Stimulated activated naive B cell treated with anti-CD40 and anti-IgM and Interleukin-4, amounts not matched to agents 10 μg/mL and 1 μg/mL and 100 μg/mL, for 72 hours (primary cell): ENCODE results near the gene C8G.

Experiments
- ATAC-seq, 2 donors: fragments of 150-1000 bp; cut with Tn5 transposase; replicated peaks; 2 replicates each; pipeline ENCODE4 v1.10.0; 2021; ENCODE audit warnings: moderate library complexity in 1 of 2
- DNase-seq: peaks from one replicate; pipeline ENCODE4 v3.0.0; 2021
- H3K27ac Mint-ChIP-seq: one replicate; pipeline ENCODE4 v1.8.0; 2022; ENCODE audit warnings: mild to moderate bottlenecking, mixed read lengths
- H3K27me3 Mint-ChIP-seq, 2 donors: one replicate each; pipeline ENCODE4 v1.8.0; 2022; ENCODE audit warnings: mixed read lengths in 2 of 2
- H3K36me3 Mint-ChIP-seq, 2 donors: one replicate each; pipeline ENCODE4 v1.8.0; 2022; ENCODE audit warnings: mixed read lengths in 2 of 2, mild to moderate bottlenecking in 1 of 2
- H3K4me1 Mint-ChIP-seq, 2 donors: one replicate each; pipeline ENCODE4 v1.8.0; 2022; ENCODE audit warnings: mixed read lengths in 2 of 2, mild to moderate bottlenecking in 1 of 2
- H3K4me3 Mint-ChIP-seq, 2 donors: one replicate each; pipeline ENCODE4 v1.8.0; 2022; ENCODE audit warnings: mild to moderate bottlenecking in 2 of 2, mixed read lengths in 2 of 2, moderate library complexity in 1 of 2
- H3K9me3 Mint-ChIP-seq, 2 donors: one replicate each; pipeline ENCODE4 v1.8.0; 2022; ENCODE audit warnings: mixed read lengths in 2 of 2, mild to moderate bottlenecking in 1 of 2

Gene C8G

GRCh38 chr9:136969150-136969549 is 24.1 kb downstream of the C8G start:
- peaks cover 18 to 30% of the 10 kb centered on the region in 2 donors for H3K27me3 Mint-ChIP-seq
- DNase-seq: no peak
- peaks cover 8 to 11% of the 10 kb centered on the region in 2 donors for H3K4me1 Mint-ChIP-seq
- no peaks in the 10 kb centered on the region for H3K9me3 Mint-ChIP-seq
- ATAC-seq: no peak
- H3K36me3 Mint-ChIP-seq: no peaks in the 10 kb centered on the region
- no peak overlapping the region for H3K4me3 Mint-ChIP-seq
- H3K27ac Mint-ChIP-seq: no peak overlapping the region

GRCh38 chr9:136969774-136970173 is 24.7 kb downstream of the C8G start:
- H3K9me3 Mint-ChIP-seq: no peaks in the 10 kb centered on the region
- H3K36me3 Mint-ChIP-seq: no peaks in the 10 kb centered on the region
- no peak overlapping the region for H3K4me3 Mint-ChIP-seq
- peaks cover 18 to 32% of the 10 kb centered on the region in 2 donors for H3K27me3 Mint-ChIP-seq
- ATAC-seq: no peak
- no peak for DNase-seq
- peaks cover 8 to 11% of the 10 kb centered on the region in 2 donors for H3K4me1 Mint-ChIP-seq
- H3K27ac Mint-ChIP-seq: peak overlapping the region; percentile 47

- Mint-ChIP-seq H3K4me3 (no peak overlapping the region), H3K9me3 (no peaks in the 10 kb centered on the region), H3K4me1 (peaks cover 8 to 11% of the 10 kb centered on the region in 2 donors), H3K27ac (no peak overlapping the region), H3K36me3 (no peaks in the 10 kb centered on the region), H3K27me3 (peaks cover 18 to 37% of the 10 kb centered on the region in 2 donors)
- ATAC-seq: no peak
- DNase-seq: no peak
Observed at GRCh38 chr9:136970361-136970760, 25.3 kb downstream of the C8G start.

DNA sequence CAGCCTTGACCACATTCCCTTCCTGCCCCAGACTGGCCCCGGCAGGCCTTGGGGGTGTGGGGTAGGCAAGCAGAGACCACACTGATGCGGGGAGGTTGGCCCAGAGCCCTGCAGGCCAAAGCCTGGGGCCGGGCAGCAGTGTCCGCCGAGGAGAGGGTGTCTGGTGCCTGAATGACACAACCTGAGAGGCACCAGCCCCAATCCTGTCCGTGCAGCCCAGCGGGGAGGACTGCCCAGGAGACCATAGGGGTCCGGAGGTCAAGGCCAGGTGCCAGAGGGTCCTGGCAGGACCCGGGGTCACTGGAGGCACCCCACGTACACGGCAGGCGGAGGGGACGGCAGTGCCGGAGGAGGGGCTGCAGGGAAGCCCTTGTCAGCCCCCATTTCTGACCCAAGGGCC is 26.7 kb downstream of the C8G start:
- Mint-ChIP-seq H3K4me1 (peaks cover 0 to 3% of the 10 kb centered on the region in 2 donors), H3K36me3 (no peaks in the 10 kb centered on the region), H3K9me3 (no peaks in the 10 kb centered on the region), H3K27me3 (peaks cover 19 to 43% of the 10 kb centered on the region in 2 donors), H3K4me3 (no peak overlapping the region), H3K27ac (no peak overlapping the region)
- no peak for ATAC-seq
- no peak for DNase-seq

DNA sequence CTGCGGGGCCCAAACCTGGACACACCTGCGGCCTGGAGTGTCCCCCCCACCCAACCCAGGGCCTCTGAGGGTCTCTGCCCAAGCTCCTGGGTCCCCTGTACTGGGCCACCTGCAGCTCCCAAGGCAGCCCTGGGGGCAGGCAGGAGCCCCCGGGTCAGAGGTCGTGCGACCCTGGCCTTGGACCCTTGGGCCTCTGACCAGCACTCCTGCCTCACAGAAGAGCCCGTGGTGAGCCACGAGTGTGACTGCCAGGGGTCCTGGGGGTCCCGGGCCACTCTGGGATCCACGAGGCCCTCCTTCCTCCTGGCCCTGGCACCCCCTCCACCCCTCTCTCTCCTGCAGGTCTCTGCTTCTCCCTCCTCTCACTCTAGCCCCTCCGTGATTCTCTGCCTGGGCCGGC is 27.3 kb downstream of the C8G start:
- peaks cover 20 to 49% of the 10 kb centered on the region in 2 donors for H3K27me3 Mint-ChIP-seq
- no peaks in the 10 kb centered on the region for H3K9me3 Mint-ChIP-seq
- no peak overlapping the region for H3K27ac Mint-ChIP-seq
- H3K4me3 Mint-ChIP-seq: no peak overlapping the region
- no peak for DNase-seq
- no peak for ATAC-seq
- no peaks in the 10 kb centered on the region for H3K36me3 Mint-ChIP-seq
- H3K4me1 Mint-ChIP-seq: peaks cover 0 to 3% of the 10 kb centered on the region in 2 donors

- Mint-ChIP-seq H3K4me3 (no peak overlapping the region), H3K4me1 (peaks cover 0 to 5% of the 10 kb centered on the region in 2 donors), H3K36me3 (no peaks in the 10 kb centered on the region), H3K27me3 (peaks cover 23 to 53% of the 10 kb centered on the region in 2 donors), H3K9me3 (no peaks in the 10 kb centered on the region), H3K27ac (no peak overlapping the region)
- no peak for DNase-seq
- ATAC-seq: no peak
Observed at GRCh38 chr9:136972743-136973142, 27.7 kb downstream of the C8G start.

- Mint-ChIP-seq H3K27ac (no peak overlapping the region), H3K9me3 (no peaks in the 10 kb centered on the region), H3K36me3 (no peaks in the 10 kb centered on the region), H3K4me3 (no peak overlapping the region), H3K4me1 (peaks cover 0 to 5% of the 10 kb centered on the region in 2 donors), H3K27me3 (peaks cover 23 to 50% of the 10 kb centered on the region in 2 donors)
- DNase-seq: no peak
- no peak for ATAC-seq
Observed at GRCh38 chr9:136973618-136974617, 28.9 kb downstream of the C8G start.

DNA sequence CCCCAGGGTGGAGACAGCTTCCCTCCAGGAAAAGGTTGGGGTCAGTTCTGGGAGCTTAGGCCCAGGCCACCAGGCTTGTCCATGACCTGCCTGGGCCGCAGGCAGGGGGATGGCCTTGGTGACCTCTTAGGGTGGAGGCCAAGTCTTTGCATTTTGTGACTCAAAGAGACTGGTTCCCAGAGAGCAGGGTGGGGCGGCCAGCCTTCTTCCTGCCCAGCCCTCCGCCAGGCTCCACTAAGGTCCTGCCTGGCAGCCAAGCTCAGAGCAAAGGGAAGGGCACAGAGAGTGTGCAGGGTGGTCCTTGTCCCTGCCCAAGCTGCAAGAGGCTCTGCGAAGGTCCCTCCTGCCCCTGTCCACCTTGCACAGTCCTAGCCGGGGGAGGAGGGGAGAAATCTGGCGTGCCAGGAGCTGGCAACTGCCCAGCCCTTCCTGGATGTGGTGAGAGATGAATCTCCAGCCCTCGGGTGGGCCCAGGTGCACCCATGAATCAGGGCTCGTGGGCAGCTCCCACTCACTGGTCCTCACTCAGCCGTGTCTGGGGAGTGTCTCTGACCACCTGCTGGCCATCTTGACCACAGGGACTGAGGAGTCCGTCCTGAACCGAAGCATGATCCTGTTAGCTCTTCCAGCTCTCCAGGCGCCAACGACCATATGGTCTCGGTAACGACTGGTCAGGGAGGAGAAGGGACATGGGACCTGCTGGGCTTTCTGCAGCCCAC is 29.9 kb downstream of the C8G start:
- Mint-ChIP-seq H3K9me3 (no peaks in the 10 kb centered on the region), H3K27me3 (peaks cover 20 to 52% of the 10 kb centered on the region in 2 donors), H3K4me3 (no peak overlapping the region), H3K4me1 (peaks cover 0 to 5% of the 10 kb centered on the region in 2 donors), H3K27ac (no peak overlapping the region), H3K36me3 (no peaks in the 10 kb centered on the region)
- ATAC-seq (no peak), DNase-seq (no peak)

DNA sequence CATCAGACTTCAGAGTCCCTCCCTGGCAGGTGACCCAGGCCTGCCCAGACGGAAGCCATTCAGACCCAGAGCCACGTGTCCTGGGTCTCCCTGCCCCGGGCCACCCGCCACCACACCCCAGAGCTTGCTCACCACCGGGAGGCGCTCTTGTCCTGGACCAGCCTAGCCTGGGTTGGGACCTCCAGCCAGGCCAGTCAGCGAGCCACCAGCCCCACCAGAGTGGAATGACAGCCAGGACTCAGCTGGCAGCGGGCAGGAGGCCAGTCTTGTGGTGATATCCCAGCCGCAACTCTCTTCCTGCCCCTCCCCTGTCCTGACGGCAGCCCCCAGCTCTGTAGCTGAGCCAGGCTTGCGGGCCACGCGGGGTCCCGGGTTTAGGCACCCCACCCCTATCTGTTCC is 30.6 kb downstream of the C8G start:
- peaks cover 20 to 52% of the 10 kb centered on the region in 2 donors for H3K27me3 Mint-ChIP-seq
- H3K27ac Mint-ChIP-seq: no peak overlapping the region
- no peak overlapping the region for H3K4me3 Mint-ChIP-seq
- H3K4me1 Mint-ChIP-seq: peaks cover 0 to 3% of the 10 kb centered on the region in 2 donors
- ATAC-seq: peak in 1 of 2 donors; percentile 14
- DNase-seq: no peak
- no peaks in the 10 kb centered on the region for H3K9me3 Mint-ChIP-seq
- no peaks in the 10 kb centered on the region for H3K36me3 Mint-ChIP-seq

- no peak for ATAC-seq
- Mint-ChIP-seq H3K4me3 (peak within 1 kb of the TSS in 1 of 2 donors; percentile 64), H3K36me3 (no peaks in the 10 kb centered on the region), H3K27ac (no peak within 1 kb of the TSS), H3K4me1 (peaks cover 0 to 3% of the 10 kb centered on the region in 2 donors), H3K9me3 (no peaks in the 10 kb centered on the region), H3K27me3 (peaks cover 28 to 68% of the 10 kb centered on the region in 2 donors)
- no peak for DNase-seq
Observed at GRCh38 chr9:136977223-136977622, 32.2 kb downstream of the C8G start, which contains the start of gene PTGDS. Gene PTGDS (plus strand): TSS chr9:136977504. CDS start chr9:136977579, 75 bp downstream.

GRCh38 chr9:136977649-136978072 is 32.6 kb downstream of the C8G start:
- Mint-ChIP-seq H3K9me3 (no peaks in the 10 kb centered on the region), H3K27ac (no peak overlapping the region), H3K4me1 (peaks cover 0 to 3% of the 10 kb centered on the region in 2 donors), H3K36me3 (no peaks in the 10 kb centered on the region), H3K4me3 (peak overlapping the region in 1 of 2 donors; percentile 30), H3K27me3 (peaks cover 30 to 71% of the 10 kb centered on the region in 2 donors)
- no peak for DNase-seq
- ATAC-seq: no peak

- no peaks in the 10 kb centered on the region for H3K9me3 Mint-ChIP-seq
- H3K4me1 Mint-ChIP-seq: peaks cover 0 to 3% of the 10 kb centered on the region in 2 donors
- no peak for DNase-seq
- no peak overlapping the region for H3K4me3 Mint-ChIP-seq
- ATAC-seq: peak; percentile 33 to 43
- peaks cover 35 to 72% of the 10 kb centered on the region in 2 donors for H3K27me3 Mint-ChIP-seq
- no peak overlapping the region for H3K27ac Mint-ChIP-seq
- no peaks in the 10 kb centered on the region for H3K36me3 Mint-ChIP-seq
Observed at GRCh38 chr9:136978073-136978864, 33.2 kb downstream of the C8G start.

DNA sequence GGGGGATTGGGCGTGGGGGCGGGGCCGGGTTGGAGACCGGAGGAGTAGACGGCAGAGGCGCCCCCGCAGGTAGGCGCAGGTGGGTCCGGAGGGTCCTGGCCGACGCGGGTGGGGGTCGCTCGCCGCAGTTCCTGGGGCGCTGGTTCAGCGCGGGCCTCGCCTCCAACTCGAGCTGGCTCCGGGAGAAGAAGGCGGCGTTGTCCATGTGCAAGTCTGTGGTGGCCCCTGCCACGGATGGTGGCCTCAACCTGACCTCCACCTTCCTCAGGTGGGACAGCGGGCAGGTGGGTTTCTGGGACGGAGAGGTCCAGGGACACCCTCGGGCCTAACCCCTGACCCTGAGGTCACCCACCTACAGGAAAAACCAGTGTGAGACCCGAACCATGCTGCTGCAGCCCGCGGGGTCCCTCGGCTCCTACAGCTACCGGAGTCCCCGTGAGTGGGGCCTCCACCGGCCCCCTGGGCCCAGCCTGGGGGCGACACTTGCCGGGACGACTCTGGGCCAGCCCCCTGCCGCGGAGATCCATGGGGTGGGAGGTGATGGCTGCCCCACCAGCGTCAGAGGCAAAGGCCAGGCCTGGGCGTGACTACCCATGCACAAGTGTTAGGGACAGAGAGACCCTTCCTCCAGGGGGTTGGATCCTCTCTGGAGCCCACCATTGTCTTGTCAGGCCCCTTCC is 34.0 kb downstream of the C8G start:
- no peak overlapping the region for H3K27ac Mint-ChIP-seq
- H3K4me1 Mint-ChIP-seq: peaks cover 0 to 6% of the 10 kb centered on the region in 2 donors
- peaks cover 41 to 79% of the 10 kb centered on the region in 2 donors for H3K27me3 Mint-ChIP-seq
- H3K36me3 Mint-ChIP-seq: peaks cover 0 to 3% of the 10 kb centered on the region in 2 donors
- no peak overlapping the region for H3K4me3 Mint-ChIP-seq
- DNase-seq (no peak), ATAC-seq (no peak)
- no peaks in the 10 kb centered on the region for H3K9me3 Mint-ChIP-seq
